HEK293 (cell line): ENCODE results near the gene SLC39A3.

Experiments used
- GLIS2 ChIP-seq: fragments of 450-650 bp; formaldehyde crosslinking; IDR thresholded peaks from 2 replicates; pipeline ENCODE4 v1.5.1; 2016; ENCODE audit warnings: missing biosample characterization, missing genetic modification characterization
- HOXA7 ChIP-seq: sonication (generic); formaldehyde crosslinking; IDR thresholded peaks from 2 replicates; pipeline ENCODE4 v1.8.1; 2022; ENCODE audit warnings: missing genetic modification reagents, borderline replicate concordance
- KLF8 ChIP-seq: fragments of 450-650 bp; formaldehyde crosslinking; IDR thresholded peaks from 2 replicates; pipeline ENCODE4 v1.5.1; 2016; ENCODE audit warnings: missing biosample characterization, missing genetic modification characterization
- PRDM4 ChIP-seq: fragments of 450-650 bp; formaldehyde crosslinking; IDR thresholded peaks from 2 replicates; pipeline ENCODE4 v1.5.1; 2017; ENCODE audit warnings: missing biosample characterization, missing genetic modification characterization
- RBAK ChIP-seq: fragments of 450-650 bp; formaldehyde crosslinking; IDR thresholded peaks from 2 replicates; pipeline ENCODE4 v1.5.1; 2016; ENCODE audit warnings: missing biosample characterization, missing genetic modification characterization
- SP3 ChIP-seq: fragments of 450-650 bp; formaldehyde crosslinking; IDR thresholded peaks from 2 replicates; pipeline ENCODE4 v1.5.1; 2016; ENCODE audit warnings: missing biosample characterization, missing genetic modification characterization
- ZBTB1 ChIP-seq: fragments of 450-650 bp; formaldehyde crosslinking; IDR thresholded peaks from 2 replicates; pipeline ENCODE4 v1.5.1; 2016; ENCODE audit warnings: missing biosample characterization, missing genetic modification characterization
- ZBTB17 ChIP-seq: fragments of 450-650 bp; formaldehyde crosslinking; IDR thresholded peaks from 2 replicates; pipeline ENCODE4 v1.5.1; 2016; ENCODE audit warnings: missing biosample characterization, missing genetic modification characterization
- ZFHX2 ChIP-seq: fragments of 450-650 bp; formaldehyde crosslinking; conservative IDR thresholded peaks from 2 replicates; pipeline ENCODE4 v1.5.1; 2016; ENCODE audit warnings: missing biosample characterization, missing genetic modification characterization
- ZFP69B ChIP-seq: fragments of 450-650 bp; formaldehyde crosslinking; IDR thresholded peaks from 2 replicates; pipeline ENCODE4 v1.5.1; 2016; ENCODE audit warnings: missing biosample characterization, missing genetic modification characterization
- ZNF114 ChIP-seq: fragments of 450-650 bp; formaldehyde crosslinking; IDR thresholded peaks from 2 replicates; pipeline ENCODE4 v1.5.0; 2017; ENCODE audit warnings: missing biosample characterization, missing genetic modification characterization
- ZNF133 ChIP-seq: fragments of 450-650 bp; formaldehyde crosslinking; IDR thresholded peaks from 2 replicates; pipeline ENCODE4 v1.5.1; 2016; ENCODE audit warnings: missing biosample characterization, missing genetic modification characterization
- ZNF146 ChIP-seq: fragments of 450-650 bp; formaldehyde crosslinking; IDR thresholded peaks from 2 replicates; pipeline ENCODE4 v1.5.1; 2016; ENCODE audit warnings: missing biosample characterization, missing genetic modification characterization
- ZNF174 ChIP-seq: fragments of 450-650 bp; formaldehyde crosslinking; IDR thresholded peaks from 2 replicates; pipeline ENCODE4 v1.5.0; 2017; ENCODE audit warnings: missing biosample characterization, mild to moderate bottlenecking, missing genetic modification characterization
- ZNF2 ChIP-seq: fragments of 450-650 bp; formaldehyde crosslinking; IDR thresholded peaks from 2 replicates; pipeline ENCODE4 v1.5.1; 2016; ENCODE audit warnings: missing biosample characterization, missing genetic modification characterization
- ZNF341 ChIP-seq: fragments of 450-650 bp; formaldehyde crosslinking; IDR thresholded peaks from 2 replicates; pipeline ENCODE4; 2016; ENCODE audit warnings: low read depth, missing biosample characterization, missing genetic modification characterization
- ZNF473 ChIP-seq: fragments of 450-650 bp; formaldehyde crosslinking; IDR thresholded peaks from 2 replicates; pipeline ENCODE4 v1.5.1; 2017; ENCODE audit warnings: missing biosample characterization, missing genetic modification characterization
- ZNF48 ChIP-seq: fragments of 450-650 bp; formaldehyde crosslinking; IDR thresholded peaks from 2 replicates; pipeline ENCODE4 v1.5.1; 2016; ENCODE audit warnings: missing biosample characterization, missing genetic modification characterization
- ZNF514 ChIP-seq: fragments of 450-650 bp; formaldehyde crosslinking; IDR thresholded peaks from 2 replicates; pipeline ENCODE4 v1.5.1; 2016; ENCODE audit warnings: missing biosample characterization, missing genetic modification characterization
- ZNF521 ChIP-seq: fragments of 450-650 bp; formaldehyde crosslinking; IDR thresholded peaks from 2 replicates; pipeline ENCODE4 v1.5.1; 2017; ENCODE audit warnings: missing biosample characterization, mild to moderate bottlenecking, missing genetic modification characterization
- ZNF76 ChIP-seq: fragments of 450-650 bp; formaldehyde crosslinking; IDR thresholded peaks from 2 replicates; pipeline ENCODE4; 2016; ENCODE audit warnings: low read depth, missing biosample characterization, missing genetic modification characterization, borderline replicate concordance
- ZNF791 ChIP-seq: fragments of 450-650 bp; formaldehyde crosslinking; IDR thresholded peaks from 2 replicates; pipeline ENCODE4 v1.5.1; 2016; ENCODE audit warnings: missing biosample characterization, missing genetic modification characterization
- ZNF830 ChIP-seq: fragments of 450-650 bp; IDR thresholded peaks from 2 replicates; pipeline ENCODE4 v1.5.0; 2018; ENCODE audit warnings: missing biosample characterization, missing genetic modification characterization, low read depth, mild to moderate bottlenecking, moderate library complexity
- ZNF843 ChIP-seq: fragments of 450-650 bp; formaldehyde crosslinking; IDR thresholded peaks from 2 replicates; pipeline ENCODE4 v1.5.1; 2016; ENCODE audit warnings: missing biosample characterization, missing genetic modification characterization
- ZSCAN30 ChIP-seq: fragments of 450-650 bp; IDR thresholded peaks from 2 replicates; pipeline ENCODE4 v1.5.1; 2018; ENCODE audit warnings: missing biosample characterization, mild to moderate bottlenecking, missing genetic modification characterization, moderate library complexity
- TF ChIP-seq, protein P1 (sequence below): fragments of 450-650 bp; formaldehyde crosslinking; IDR thresholded peaks from 2 replicates; pipeline ENCODE4 v1.5.1; 2016; ENCODE audit warnings: missing biosample characterization, missing genetic modification characterization
- TF ChIP-seq, protein P2 (sequence below): fragments of 450-650 bp; formaldehyde crosslinking; IDR thresholded peaks from 2 replicates; pipeline ENCODE4 v1.5.1; 2016; ENCODE audit warnings: missing biosample characterization, missing genetic modification characterization
- TF ChIP-seq, protein P3 (sequence below): fragments of 450-650 bp; formaldehyde crosslinking; IDR thresholded peaks from 2 replicates; pipeline ENCODE4 v1.5.1; 2016; ENCODE audit warnings: missing biosample characterization, missing genetic modification characterization
- TF ChIP-seq, protein P4 (sequence below): fragments of 450-650 bp; formaldehyde crosslinking; IDR thresholded peaks from 2 replicates; pipeline ENCODE4 v1.5.1; 2017; ENCODE audit warnings: missing biosample characterization, missing genetic modification characterization
- TF ChIP-seq, protein P5 (sequence below): fragments of 450-650 bp; formaldehyde crosslinking; IDR thresholded peaks from 2 replicates; pipeline ENCODE4 v1.5.1; 2016; ENCODE audit warnings: missing biosample characterization, missing genetic modification characterization

Gene SLC39A3

DNA sequence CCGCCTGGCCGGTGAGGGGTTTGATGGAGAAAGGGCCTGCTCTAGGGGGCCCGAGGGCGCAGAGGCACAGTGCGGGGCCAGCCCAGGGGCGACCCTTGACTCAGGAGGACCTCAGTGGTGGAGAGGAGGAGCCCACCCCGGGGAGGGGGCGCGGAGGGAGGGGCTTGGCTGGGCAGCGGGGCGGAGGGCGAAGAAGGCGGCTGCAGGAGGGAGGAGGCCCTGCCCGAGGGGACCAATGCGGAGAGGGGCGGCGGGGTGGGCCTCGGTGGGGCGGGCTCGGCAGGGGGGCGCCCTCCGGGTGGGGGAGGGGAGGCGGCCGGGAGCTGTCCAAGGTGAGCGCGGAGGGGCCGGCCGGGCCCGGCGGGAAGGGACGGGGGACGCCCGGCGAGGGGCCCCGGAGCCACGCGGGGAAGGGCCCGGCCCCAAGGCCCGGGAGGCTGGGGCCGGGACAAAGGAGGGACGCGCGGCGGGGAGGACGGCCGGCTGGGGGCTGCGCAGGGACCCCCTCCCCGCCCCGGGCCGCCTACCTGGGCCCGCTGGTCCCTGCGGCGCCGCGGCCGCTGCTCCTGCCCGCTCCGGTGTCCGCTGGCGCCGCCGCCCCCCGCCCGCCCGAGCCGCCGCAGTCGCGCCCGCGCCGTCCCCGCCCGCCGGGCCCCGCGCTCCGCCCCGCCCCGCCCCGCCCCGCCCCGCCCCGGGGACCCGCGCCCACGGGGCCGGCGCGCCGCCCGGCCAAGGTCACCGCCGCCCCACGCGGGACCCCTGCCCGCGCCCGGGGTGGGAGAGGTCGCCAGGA lies 18.8 kb downstream of the SLC39A3 start, which contains the start of gene DIRAS1 (continued):
- no peak for TF ChIP-seq ZFP69B (tag by site-specific recombination)
- no peak for TF ChIP-seq ZNF791 (tag by site-specific recombination)
- TF ChIP-seq, protein P1, sequence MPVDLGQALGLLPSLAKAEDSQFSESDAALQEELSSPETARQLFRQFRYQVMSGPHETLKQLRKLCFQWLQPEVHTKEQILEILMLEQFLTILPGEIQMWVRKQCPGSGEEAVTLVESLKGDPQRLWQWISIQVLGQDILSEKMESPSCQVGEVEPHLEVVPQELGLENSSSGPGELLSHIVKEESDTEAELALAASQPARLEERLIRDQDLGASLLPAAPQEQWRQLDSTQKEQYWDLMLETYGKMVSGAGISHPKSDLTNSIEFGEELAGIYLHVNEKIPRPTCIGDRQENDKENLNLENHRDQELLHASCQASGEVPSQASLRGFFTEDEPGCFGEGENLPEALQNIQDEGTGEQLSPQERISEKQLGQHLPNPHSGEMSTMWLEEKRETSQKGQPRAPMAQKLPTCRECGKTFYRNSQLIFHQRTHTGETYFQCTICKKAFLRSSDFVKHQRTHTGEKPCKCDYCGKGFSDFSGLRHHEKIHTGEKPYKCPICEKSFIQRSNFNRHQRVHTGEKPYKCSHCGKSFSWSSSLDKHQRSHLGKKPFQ, result no peak
- TF ChIP-seq ZNF48 (tag by site-specific recombination), result no peak
- TF ChIP-seq ZBTB17 (tag by site-specific recombination), result no peak
- no peak for TF ChIP-seq HOXA7 (CRISPR knock-in tag)
- TF ChIP-seq, protein P2, sequence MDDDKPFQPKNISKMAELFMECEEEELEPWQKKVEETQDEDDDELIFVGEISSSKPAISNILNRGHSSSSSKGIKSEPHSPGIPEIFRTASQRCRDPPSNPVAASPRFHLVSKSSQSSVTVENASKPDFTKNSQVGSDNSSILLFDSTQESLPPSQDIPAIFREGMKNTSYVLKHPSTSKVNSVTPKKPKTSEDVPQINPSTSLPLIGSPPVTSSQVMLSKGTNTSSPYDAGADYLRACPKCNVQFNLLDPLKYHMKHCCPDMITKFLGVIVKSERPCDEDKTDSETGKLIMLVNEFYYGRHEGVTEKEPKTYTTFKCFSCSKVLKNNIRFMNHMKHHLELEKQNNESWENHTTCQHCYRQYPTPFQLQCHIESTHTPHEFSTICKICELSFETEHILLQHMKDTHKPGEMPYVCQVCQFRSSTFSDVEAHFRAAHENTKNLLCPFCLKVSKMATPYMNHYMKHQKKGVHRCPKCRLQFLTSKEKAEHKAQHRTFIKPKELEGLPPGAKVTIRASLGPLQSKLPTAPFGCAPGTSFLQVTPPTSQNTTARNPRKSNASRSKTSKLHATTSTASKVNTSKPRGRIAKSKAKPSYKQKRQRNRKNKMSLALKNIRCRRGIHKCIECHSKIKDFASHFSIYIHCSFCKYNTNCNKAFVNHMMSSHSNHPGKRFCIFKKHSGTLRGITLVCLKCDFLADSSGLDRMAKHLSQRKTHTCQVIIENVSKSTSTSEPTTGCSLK (tag by site-specific recombination), result no peak
- no peak for TF ChIP-seq ZNF473 (tag by site-specific recombination)
- no peak for TF ChIP-seq ZNF830 (tag by site-specific recombination)
- TF ChIP-seq, protein P3, sequence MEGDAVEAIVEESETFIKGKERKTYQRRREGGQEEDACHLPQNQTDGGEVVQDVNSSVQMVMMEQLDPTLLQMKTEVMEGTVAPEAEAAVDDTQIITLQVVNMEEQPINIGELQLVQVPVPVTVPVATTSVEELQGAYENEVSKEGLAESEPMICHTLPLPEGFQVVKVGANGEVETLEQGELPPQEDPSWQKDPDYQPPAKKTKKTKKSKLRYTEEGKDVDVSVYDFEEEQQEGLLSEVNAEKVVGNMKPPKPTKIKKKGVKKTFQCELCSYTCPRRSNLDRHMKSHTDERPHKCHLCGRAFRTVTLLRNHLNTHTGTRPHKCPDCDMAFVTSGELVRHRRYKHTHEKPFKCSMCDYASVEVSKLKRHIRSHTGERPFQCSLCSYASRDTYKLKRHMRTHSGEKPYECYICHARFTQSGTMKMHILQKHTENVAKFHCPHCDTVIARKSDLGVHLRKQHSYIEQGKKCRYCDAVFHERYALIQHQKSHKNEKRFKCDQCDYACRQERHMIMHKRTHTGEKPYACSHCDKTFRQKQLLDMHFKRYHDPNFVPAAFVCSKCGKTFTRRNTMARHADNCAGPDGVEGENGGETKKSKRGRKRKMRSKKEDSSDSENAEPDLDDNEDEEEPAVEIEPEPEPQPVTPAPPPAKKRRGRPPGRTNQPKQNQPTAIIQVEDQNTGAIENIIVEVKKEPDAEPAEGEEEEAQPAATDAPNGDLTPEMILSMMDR, result no peak
- peak; percentile 45; the same call in 1 of the 2 replicates for TF ChIP-seq KLF8 (tag by site-specific recombination)
- no peak for TF ChIP-seq ZSCAN30 (tag by site-specific recombination)
- peak; percentile 43; the same call in 1 of the 2 replicates for TF ChIP-seq GLIS2 (tag by site-specific recombination)
- TF ChIP-seq, protein P4, sequence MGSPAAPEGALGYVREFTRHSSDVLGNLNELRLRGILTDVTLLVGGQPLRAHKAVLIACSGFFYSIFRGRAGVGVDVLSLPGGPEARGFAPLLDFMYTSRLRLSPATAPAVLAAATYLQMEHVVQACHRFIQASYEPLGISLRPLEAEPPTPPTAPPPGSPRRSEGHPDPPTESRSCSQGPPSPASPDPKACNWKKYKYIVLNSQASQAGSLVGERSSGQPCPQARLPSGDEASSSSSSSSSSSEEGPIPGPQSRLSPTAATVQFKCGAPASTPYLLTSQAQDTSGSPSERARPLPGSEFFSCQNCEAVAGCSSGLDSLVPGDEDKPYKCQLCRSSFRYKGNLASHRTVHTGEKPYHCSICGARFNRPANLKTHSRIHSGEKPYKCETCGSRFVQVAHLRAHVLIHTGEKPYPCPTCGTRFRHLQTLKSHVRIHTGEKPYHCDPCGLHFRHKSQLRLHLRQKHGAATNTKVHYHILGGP (tag by site-specific recombination), result no peak
- no peak for TF ChIP-seq ZNF174 (tag by site-specific recombination)
- no peak for TF ChIP-seq ZNF514 (tag by site-specific recombination)
- TF ChIP-seq ZNF843 (tag by site-specific recombination), result no peak
- TF ChIP-seq ZNF76 (tag by site-specific recombination), result no peak
- TF ChIP-seq PRDM4, result no peak
- no peak for TF ChIP-seq RBAK (tag by site-specific recombination)
- no peak for TF ChIP-seq ZNF341 (tag by site-specific recombination)
- TF ChIP-seq ZNF521 (tag by site-specific recombination), result no peak
- TF ChIP-seq, protein P5, sequence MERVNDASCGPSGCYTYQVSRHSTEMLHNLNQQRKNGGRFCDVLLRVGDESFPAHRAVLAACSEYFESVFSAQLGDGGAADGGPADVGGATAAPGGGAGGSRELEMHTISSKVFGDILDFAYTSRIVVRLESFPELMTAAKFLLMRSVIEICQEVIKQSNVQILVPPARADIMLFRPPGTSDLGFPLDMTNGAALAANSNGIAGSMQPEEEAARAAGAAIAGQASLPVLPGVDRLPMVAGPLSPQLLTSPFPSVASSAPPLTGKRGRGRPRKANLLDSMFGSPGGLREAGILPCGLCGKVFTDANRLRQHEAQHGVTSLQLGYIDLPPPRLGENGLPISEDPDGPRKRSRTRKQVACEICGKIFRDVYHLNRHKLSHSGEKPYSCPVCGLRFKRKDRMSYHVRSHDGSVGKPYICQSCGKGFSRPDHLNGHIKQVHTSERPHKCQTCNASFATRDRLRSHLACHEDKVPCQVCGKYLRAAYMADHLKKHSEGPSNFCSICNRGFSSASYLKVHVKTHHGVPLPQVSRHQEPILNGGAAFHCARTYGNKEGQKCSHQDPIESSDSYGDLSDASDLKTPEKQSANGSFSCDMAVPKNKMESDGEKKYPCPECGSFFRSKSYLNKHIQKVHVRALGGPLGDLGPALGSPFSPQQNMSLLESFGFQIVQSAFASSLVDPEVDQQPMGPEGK (tag by site-specific recombination), result peak; percentile 63; the same call in 1 of the 2 replicates
- TF ChIP-seq ZNF114, result no peak
- TF ChIP-seq ZNF146, result no peak
- no peak for TF ChIP-seq ZNF2 (tag by site-specific recombination)
- no peak for TF ChIP-seq ZBTB1 (tag by site-specific recombination)
- peak; percentile 51 for TF ChIP-seq SP3
- TF ChIP-seq ZNF133 (tag by site-specific recombination), result no peak
- TF ChIP-seq ZFHX2 (tag by site-specific recombination), result no peak
